ENCODE results near the gene POU6F2.

- TF ChIP-seq CTCF (conservative IDR thresholded peaks at IDR 0.05; ENCODE audit: low read depth, low read length): no peak
- no peak for TF ChIP-seq EZH2 (IDR thresholded peaks at IDR 0.05; ENCODE audit: borderline replicate concordance, low read depth, low read length, poor library complexity, severe bottlenecking)
Observed at GRCh38 chr7:39132306-39132705, 154.6 kb downstream of the POU6F2 start.

Data from A673 (cell line).